Caco-2 (cell line): ENCODE data around the gene IMPG1. TPM values are rescaled to one million over a fixed set of nuclear protein-coding genes. Genes with fewer than 3 reads are reported as not detected.

Experiments
- BruUV-seq: library from RNA; stranded (reverse); fragments of 400-500 nt; replicated peaks from 2 replicates; lab custom pipeline; 2021; lab: Mats Ljungman, UMichigan
- CTCF ChIA-PET: fragments of 300-600 bp; sonication (Branson Sonifier 250); formaldehyde crosslinking; loops from one replicate; lab custom pipeline; 2022; ENCODE audit warnings: antibody characterized with exemption; lab: Charles Lee
- POLR2A ChIA-PET: fragments of 300-600 bp; sonication (Branson Sonifier 250); formaldehyde crosslinking; loops from one replicate; lab custom pipeline; 2022; ENCODE audit warnings: antibody characterized with exemption; lab: Charles Lee
- DNase-seq, 2 experiments: peaks; one replicate each; pipeline versions ENCODE4 v3.0.0 to v3.0.0-alpha.2; 2020 to 2022
- H3K27me3 ChIP-seq: replicated peaks from 2 replicates; pipeline ENCODE4 v1.6.0; 2011; ENCODE audit warnings: low read length; ENCODE audit not compliant: control insufficient read depth, insufficient read depth
- H3K36me3 ChIP-seq: 2 replicates; pipeline ENCODE4 v1.5.1; 2011; ENCODE audit warnings: low read length; ENCODE audit not compliant: control insufficient read depth, insufficient read depth
- H3K4me1 ChIP-seq: fragments of 250-450 bp; sonication (Bioruptor Pico); 2 replicates; pipeline ENCODE4 v1.5.1; 2020; ENCODE audit warnings: mild to moderate bottlenecking
- H3K4me3 ChIP-seq: 2 replicates; pipeline ENCODE4 v1.5.1; 2011; ENCODE audit warnings: low read depth, mild to moderate bottlenecking, control low read depth, low read length
- H3K9me3 ChIP-seq: fragments of 250-450 bp; sonication (Bioruptor Pico); 2 replicates; pipeline ENCODE4 v1.5.1; 2020; ENCODE audit warnings: mild to moderate bottlenecking, moderate library complexity
- H3K27ac Mint-ChIP-seq: one replicate; pipeline ENCODE4 v1.8.0; 2022; ENCODE audit warnings: mixed read lengths; ENCODE audit not compliant: unreplicated experiment
- H3K27me3 Mint-ChIP-seq: one replicate; pipeline ENCODE4 v1.8.0; 2022; ENCODE audit warnings: mixed read lengths; ENCODE audit not compliant: insufficient read depth, unreplicated experiment
- H3K36me3 Mint-ChIP-seq: one replicate; pipeline ENCODE4 v1.8.0; 2022; ENCODE audit warnings: mild to moderate bottlenecking, mixed read lengths; ENCODE audit not compliant: insufficient read depth, unreplicated experiment
- H3K4me1 Mint-ChIP-seq: one replicate; pipeline ENCODE4 v1.8.0; 2022; ENCODE audit warnings: low read depth, mixed read lengths; ENCODE audit not compliant: unreplicated experiment
- H3K4me3 Mint-ChIP-seq: one replicate; pipeline ENCODE4 v1.8.0; 2022; ENCODE audit warnings: mild to moderate bottlenecking, moderate library complexity, mixed read lengths; ENCODE audit not compliant: unreplicated experiment
- H3K9me3 Mint-ChIP-seq: one replicate; pipeline ENCODE4 v1.8.0; 2022; ENCODE audit warnings: mixed read lengths; ENCODE audit not compliant: unreplicated experiment
- CTCF ChIP-seq, 2 experiments: fragments of 200-600 bp in 1 of 2; IDR thresholded peaks; 1 replicate in 1 of 2; 2 replicates in 1 of 2; pipeline versions ENCODE4 v1.5.1 to v1.8.0; 2011 to 2022; ENCODE audit warnings: antibody characterized with exemption in 1 of 2, control low read depth in 1 of 2, inconsistent platforms in 1 of 2, low read depth in 1 of 2, low read length in 1 of 2, mild to moderate bottlenecking in 1 of 2, moderate library complexity in 1 of 2; ENCODE audit not compliant: insufficient read depth in 1 of 2, severe bottlenecking in 1 of 2, unreplicated experiment in 1 of 2
- intact Hi-C: fragments of 100-400 bp; cut with micrococcal nuclease; formaldehyde crosslinking; loops from one replicate; pipeline ENCODE4 v1.10.0; 2022; ENCODE audit not compliant: unreplicated experiment
- total RNA-seq: library from RNA; stranded (reverse); gene quantifications from 2 replicates; pipeline ENCODE4 v1.2.3, GENCODE V29; 2022

IMPG1 gene
- total RNA-seq, 1 experiment from 2014 or later: not detected

GRCh38 chr6:76004202-76004601 is 68.3 kb downstream of the IMPG1 start:
- no peaks in the 10 kb centered on the region for H3K27me3 ChIP-seq
- DNase-seq: no peak
- no TSS peak for BruUV-seq
- TF ChIP-seq CTCF (IDR thresholded peaks at IDR 0.05; ENCODE audit: insufficient read depth in 1 of 2, low read depth in 1 of 2, low read length in 1 of 2, severe bottlenecking in 1 of 2, unreplicated experiment in 1 of 2): no peak
- H3K9me3 ChIP-seq: no peaks in the 10 kb centered on the region
- no peak overlapping the region for H3K4me3 Mint-ChIP-seq
- CTCF ChIA-PET: no interaction called here
- no peaks in the 10 kb centered on the region for H3K4me1 ChIP-seq
- POLR2A ChIA-PET: no interaction called here
- no peak overlapping the region for H3K27ac Mint-ChIP-seq
- no peaks in the 10 kb centered on the region for H3K36me3 Mint-ChIP-seq
- no peak overlapping the region for H3K4me3 ChIP-seq
- peaks cover 5% of the 10 kb centered on the region for H3K27me3 Mint-ChIP-seq
- H3K9me3 Mint-ChIP-seq: no peaks in the 10 kb centered on the region
- no peaks in the 10 kb centered on the region for H3K4me1 Mint-ChIP-seq
- intact Hi-C loops: no loop called here
- no peaks in the 10 kb centered on the region for H3K36me3 ChIP-seq

GRCh38 chr6:76003686-76004085 is 68.8 kb downstream of the IMPG1 start:
- Mint-ChIP-seq H3K36me3 (no peaks in the 10 kb centered on the region), H3K27ac (no peak overlapping the region), H3K4me1 (no peaks in the 10 kb centered on the region), H3K9me3 (no peaks in the 10 kb centered on the region), H3K27me3 (peaks cover 5% of the 10 kb centered on the region), H3K4me3 (no peak overlapping the region)
- no peaks in the 10 kb centered on the region for H3K27me3 ChIP-seq
- intact Hi-C loops: no loop called here
- H3K4me1 ChIP-seq: no peaks in the 10 kb centered on the region
- DNase-seq: no peak
- no peaks in the 10 kb centered on the region for H3K36me3 ChIP-seq
- no peak overlapping the region for H3K4me3 ChIP-seq
- no TSS peak for BruUV-seq
- no peak for TF ChIP-seq CTCF (IDR thresholded peaks at IDR 0.05; ENCODE audit: insufficient read depth in 1 of 2, low read depth in 1 of 2, low read length in 1 of 2, severe bottlenecking in 1 of 2, unreplicated experiment in 1 of 2)
- CTCF ChIA-PET: no interaction called here
- POLR2A ChIA-PET: no interaction called here
- H3K9me3 ChIP-seq: no peaks in the 10 kb centered on the region

- CTCF ChIA-PET: no interaction called here
- no peaks in the 10 kb centered on the region for H3K9me3 Mint-ChIP-seq
- intact Hi-C loops: no loop called here
These were observed 69.3 kb downstream of the IMPG1 start for GRCh38 chr6:76003113-76003512.

More at GRCh38 chr6:76003113-76003512, 69.3 kb downstream of the IMPG1 start:
- Histone ChIP-seq H3K9me3 (no peaks in the 10 kb centered on the region), H3K36me3 (no peaks in the 10 kb centered on the region), H3K4me3 (no peak overlapping the region), H3K4me1 (no peaks in the 10 kb centered on the region), H3K27me3 (no peaks in the 10 kb centered on the region)
- no peaks in the 10 kb centered on the region for H3K36me3 Mint-ChIP-seq
- H3K4me3 Mint-ChIP-seq: no peak overlapping the region
- POLR2A ChIA-PET: no interaction called here
- peaks cover 5% of the 10 kb centered on the region for H3K27me3 Mint-ChIP-seq
- no peak overlapping the region for H3K27ac Mint-ChIP-seq
- H3K4me1 Mint-ChIP-seq: no peaks in the 10 kb centered on the region
- DNase-seq: no peak
- BruUV-seq: no TSS peak
- no peak for TF ChIP-seq CTCF (IDR thresholded peaks at IDR 0.05; ENCODE audit: insufficient read depth in 1 of 2, low read depth in 1 of 2, low read length in 1 of 2, severe bottlenecking in 1 of 2, unreplicated experiment in 1 of 2)
